DND-41 (cell line): ENCODE results near the gene ATF6B.

ENCODE experiments used
- CTCF ChIP-seq: IDR thresholded peaks from 2 replicates; pipeline ENCODE4 v1.5.1; 2012; ENCODE audit warnings: borderline replicate concordance, low read length, moderate library complexity, mild to moderate bottlenecking; ENCODE audit not compliant: poor library complexity, severe bottlenecking; ENCODE audit errors: extremely low read depth
- EZH2 ChIP-seq: IDR thresholded peaks from 3 replicates; pipeline ENCODE4 v1.6.1; 2012; ENCODE audit warnings: borderline replicate concordance, low read depth, mild to moderate bottlenecking, moderate library complexity, low read length, inconsistent platforms; ENCODE audit not compliant: severe bottlenecking

- TF ChIP-seq CTCF, result no peak
- TF ChIP-seq EZH2, result no peak
Observed at GRCh38 chr6:32139590-32139989, 11.5 kb upstream of the ATF6B start.
